Ureter (tissue), 1 donor: ENCODE measurements around the gene NEUROD2. TPM values are rescaled to one million over a fixed set of nuclear protein-coding genes. Genes with fewer than 3 reads are reported as not detected.
"Not testable (repeated sequence)": the region's sequence is repeated elsewhere in the genome, so short reads cannot be mapped to it uniquely, and the experiment has no call there.

Experiments used
- DNase-seq: peaks from one replicate; pipeline ENCODE4 v3.0.0-alpha.2; 2020; ENCODE audit warnings: low spot score
- total RNA-seq: library from RNA; stranded (reverse); gene quantifications from one replicate; pipeline ENCODE4 v1.2.4, GENCODE V29; 2023
- donor health status: DM: yes; HTN: yes; CAD: no.

The NEUROD2 gene
- total RNA-seq, 1 donor from 2014 or later, result not detected

DNA sequence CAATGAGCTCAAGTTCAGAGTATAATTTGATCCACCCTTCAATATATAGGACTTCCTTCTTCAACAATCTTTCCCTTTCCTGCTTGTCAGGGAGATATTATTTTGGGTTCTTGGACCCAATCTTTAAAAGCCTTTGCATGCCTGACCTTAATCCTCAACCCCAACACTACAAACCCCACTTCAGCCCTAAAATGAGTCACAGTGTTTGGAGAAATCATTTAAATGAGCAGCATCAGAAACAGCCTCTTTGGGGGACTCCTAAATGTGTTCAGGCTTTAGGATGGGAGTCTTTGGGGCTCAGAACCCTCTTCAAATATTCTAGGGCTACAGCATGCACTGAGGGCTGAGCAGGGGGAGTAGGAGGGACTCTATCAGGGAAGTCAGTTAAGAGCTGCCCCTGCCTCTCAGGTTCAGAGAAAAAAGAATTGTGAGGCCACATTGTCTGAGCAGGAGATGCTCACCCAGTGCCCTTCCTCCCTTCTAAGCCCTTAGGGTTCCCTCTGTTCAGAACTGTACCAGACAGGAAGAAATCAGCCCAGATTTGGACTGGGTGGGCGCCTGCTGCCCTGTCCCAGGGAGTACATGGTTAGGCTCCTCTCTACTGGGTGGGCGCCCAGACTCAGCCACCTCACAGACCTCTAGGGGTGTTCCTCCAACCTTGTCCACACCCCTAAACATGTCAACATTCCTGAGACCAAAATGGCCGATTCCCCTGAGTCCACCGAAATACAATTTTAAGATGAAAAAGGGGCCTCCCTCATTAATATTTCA is 5.0 kb downstream of the NEUROD2 start:
- no peak for DNase-seq

DNA sequence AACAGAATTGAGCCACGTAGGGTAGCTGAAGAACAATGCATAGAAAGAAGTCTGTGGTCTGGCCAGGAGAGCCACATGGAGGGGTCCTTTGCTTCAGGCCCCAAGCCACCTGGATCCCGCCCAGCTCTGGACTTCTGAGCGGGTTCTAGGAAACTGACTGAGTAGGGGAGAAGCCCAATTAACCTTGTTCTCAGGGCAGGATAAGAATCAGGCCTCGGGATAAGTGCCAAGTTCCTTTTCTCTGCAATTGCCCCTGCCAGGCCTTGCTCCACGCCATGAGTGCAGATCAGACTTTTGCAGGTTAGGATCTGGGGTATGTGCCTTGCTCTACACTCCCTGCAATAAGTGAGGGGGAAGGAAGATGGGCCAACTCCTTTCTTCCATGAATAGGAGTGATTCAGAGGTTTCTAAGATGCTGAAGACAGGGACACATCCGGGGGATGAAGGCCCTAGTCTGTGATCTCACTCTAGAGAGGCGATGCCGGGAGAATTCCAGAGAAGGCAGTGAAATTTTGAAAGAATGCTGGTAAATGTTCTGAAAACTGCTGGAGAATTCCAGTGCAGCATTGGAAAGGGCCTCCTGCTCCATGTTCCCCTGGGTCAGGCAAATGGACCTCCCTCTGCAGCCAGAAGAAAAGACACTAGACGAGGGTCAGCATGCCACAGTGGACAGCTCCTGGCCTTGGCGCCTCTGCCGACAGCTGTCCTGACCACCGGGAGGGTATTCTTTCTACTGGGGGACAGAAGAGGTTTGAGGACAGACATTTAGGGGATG is 5.8 kb downstream of the NEUROD2 start:
- DNase-seq, result no peak

DNA sequence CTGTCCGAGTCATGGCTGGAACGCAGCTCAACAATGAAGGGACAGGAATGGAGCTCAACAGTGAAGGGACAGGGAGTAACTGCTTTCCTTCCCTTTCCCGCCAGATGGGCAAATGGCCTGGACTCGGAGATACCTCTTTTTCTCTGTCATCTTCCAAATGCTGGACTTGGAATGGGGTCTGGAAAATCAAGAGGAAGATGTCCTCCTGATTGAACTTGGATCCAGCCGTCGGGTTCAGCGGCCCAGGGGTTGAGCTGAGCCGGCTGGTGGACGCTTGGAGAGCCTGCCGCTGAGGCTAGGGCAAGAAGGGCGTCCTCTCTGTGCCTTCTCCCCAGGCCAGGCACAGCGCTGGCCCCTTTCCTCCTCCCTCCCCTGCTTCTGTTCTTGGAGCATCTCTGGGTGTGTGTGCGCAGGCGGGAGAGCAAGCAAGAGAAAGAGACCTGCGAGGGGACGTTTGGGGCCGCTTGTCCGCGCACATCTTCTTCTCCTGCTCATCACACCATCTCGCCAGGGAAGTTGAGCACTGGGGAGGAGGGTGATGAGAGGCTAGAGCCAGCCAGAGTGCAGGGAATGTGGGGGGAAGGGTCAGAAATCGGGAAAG is 6.6 kb downstream of the NEUROD2 start:
- DNase-seq, result no peak

DNA sequence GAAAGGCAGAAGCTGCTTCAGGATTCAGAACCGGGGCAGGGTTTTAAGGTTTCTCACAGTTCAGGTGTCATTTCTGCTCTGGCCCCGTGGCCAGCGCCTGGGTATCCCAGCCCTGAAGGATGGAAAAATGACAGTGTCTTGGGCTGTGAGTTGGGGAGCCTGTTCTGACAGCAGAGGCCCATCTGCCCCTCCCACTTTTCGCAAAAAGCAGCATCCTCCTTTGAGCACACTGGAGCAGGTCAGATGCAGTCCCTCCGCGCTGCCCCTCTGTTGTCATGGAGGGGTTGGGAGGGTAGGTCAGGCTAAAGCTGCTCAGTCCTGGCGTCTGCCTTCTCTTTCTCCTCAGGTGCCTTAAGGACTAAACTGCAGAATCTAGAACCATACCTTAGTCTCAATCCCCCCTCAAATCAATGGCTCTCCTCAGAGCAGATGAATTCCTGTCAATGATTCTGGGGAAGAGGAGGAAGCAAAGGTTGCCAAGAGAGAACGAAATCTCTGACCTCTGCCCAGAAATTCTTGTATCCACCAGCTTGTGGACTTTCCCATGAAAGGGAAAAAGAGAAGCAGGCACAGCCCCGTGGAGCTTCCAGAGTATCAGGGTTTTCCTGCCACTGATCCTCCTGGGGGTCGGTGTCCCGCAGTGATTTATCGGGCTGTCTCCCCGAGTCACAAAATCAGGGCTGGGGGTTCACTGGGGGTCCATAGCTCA is 7.3 kb downstream of the NEUROD2 start:
- DNase-seq, result no peak

DNA sequence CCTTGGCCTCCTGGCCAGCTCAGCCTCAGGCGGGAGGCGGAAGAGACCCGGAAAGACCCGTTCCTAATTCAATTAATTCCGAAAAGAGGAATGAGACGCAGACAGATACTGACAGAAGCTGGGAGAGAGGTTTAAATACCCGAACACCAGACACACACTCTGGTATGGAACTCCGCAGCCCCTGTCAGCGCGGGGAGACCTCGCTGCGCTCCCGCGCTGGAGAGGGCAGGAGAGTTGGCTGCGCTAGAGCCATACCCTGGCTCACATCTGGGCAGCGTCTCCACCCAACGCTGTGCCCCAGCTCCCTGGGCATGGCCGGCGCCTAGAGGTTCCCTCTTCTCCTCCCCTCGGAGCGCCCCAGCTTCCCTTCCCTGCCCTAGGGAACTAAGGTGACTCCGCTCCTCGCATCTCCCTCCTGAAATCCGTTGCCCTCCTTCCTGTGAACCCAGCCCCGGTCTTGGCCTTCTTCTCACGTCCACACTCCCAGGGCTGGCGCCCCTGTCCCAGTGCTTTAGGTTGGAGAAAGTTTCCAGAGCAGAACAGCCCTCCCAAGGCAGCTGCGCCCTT is 8.0 kb downstream of the NEUROD2 start:
- no peak for DNase-seq

DNA sequence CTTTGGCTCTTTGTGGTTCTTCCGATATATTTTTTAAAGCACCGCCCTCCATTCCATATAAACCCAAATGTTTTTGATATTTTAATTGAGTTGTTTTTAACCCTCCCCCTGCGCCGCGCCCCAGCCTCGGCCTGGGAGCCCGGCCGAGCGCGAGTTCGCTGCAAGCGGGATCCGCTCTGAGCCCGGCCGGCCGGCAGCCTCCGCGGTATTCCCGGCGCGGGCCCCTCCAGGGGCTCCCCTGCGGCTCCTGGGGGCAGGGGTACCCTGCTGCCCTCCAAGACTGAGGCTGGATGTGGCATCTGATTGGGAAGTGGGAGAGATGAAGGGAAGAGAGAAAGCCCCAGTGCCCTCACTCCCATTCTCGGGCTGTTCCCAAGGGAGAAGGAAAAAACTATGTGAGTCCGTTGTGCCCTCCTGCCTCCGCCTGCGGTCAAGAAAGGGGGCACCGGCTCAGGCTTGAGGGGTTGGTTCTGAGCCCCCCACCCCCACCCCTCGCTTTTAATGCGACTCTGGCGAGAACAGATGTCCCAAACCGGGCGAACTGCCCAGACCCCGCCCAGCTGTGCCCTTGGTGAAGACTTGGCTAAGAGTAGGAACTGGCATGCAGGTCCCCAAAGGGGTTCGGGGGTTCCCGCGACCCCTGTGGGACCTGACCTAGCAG is 8.6 kb downstream of the NEUROD2 start:
- no peak for DNase-seq

DNA sequence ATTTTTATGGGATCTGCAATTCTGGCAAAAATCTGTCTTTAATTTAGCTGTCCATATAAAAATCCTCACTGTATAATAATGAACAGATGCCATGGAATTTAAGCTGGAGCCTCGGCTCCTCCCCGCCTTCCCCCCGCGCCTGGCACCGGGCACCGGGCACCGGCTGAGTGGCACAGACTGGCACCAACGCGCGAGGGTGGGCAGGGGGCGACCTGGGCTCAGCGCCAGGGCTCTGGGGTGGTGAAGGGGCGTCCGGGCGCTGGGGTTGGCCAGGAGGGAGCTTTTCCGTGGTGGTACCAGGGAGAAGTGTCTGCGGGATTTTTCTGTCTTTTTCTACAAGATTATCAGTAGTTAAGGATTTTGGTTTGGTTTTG is 9.1 kb downstream of the NEUROD2 start:
- no peak for DNase-seq

DNA sequence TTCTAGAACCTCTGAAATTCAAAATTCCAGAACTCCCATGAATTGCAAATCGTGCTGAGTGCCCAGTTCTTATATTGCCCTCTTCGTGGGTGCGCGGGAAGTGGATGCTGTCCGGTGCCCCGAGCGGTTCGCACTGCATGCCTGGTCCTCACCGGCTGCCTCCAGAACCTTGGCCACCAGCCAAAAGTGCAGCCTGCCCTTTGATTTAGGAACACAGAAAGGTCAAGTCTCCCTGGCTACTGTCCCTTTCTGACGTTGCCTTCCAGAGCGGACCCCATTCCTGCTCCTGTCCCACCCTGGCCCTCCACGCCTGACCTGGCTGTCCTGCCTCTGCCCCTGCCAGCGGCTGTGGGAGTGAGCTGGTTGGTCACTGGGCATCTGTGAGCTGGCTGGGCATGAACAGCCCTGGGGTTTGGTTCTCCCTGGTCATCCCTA is 9.7 kb downstream of the NEUROD2 start:
- DNase-seq, result no peak

DNA sequence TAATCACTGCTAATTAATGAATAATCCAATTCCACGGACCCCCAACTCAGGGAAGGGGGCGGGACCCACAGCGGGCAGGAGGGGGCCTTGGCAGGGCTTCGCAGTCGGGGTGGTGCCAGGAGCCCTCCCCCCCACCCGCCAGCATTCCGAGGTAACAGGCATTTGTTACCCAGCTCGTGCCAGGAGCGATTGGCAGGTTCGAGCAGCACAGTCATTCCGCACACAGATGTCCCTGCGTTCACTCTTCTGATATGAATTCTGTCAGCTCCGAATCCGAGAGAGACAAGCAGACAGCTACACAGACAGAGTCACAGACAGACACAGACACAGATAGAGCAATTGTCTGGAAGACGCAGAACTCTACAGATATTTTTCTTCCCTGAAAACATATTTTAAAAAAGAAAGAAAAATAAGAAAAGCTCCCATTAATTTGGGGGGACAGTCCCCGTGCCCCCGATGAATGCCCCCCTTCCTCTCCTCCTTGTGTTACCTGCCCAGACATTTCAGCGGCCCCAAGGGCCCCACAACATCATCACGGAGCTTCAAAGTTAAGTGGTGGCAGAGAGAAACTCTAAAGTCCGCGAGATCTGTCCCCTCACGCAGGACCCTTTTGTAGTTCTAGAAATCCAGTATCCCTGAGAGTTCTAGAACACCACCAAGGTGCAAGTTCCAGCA is 10.2 kb downstream of the NEUROD2 start:
- DNase-seq, result no peak

DNA sequence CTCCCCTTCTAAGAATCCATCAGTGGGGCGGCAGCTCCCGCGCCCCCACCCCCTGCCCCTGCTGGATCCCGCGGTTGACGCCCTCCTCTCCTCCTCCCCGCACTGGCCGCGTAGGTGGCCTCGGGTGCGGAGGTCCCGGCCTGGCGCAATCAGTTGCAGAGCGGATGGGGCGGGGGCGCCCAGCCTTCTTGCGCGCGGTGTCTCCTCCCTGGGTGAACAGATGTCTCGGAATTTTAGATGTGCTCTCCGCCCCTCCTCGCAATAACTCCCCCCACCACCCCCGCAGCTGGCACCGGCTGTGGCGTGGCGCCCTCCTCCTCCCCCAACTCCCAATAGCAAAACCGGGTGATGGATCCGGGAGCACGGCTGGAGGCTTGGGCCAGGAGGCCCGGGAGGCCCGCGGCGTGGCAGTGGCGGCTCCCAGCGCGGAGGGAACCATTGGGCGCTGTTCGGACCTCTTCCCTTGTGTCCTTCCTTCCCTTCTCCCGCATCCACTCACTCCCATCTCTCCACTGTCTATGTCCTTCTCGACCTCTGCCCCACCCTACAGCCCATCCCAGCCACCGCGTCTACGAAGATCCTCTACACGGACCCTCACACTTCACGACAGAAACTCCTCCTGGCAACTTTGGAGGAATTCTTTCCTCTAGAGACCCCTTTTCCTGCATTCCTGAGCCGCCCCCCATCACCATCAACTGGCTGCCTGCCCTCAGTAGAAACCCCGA is 11.0 kb downstream of the NEUROD2 start:
- no peak for DNase-seq

DNA sequence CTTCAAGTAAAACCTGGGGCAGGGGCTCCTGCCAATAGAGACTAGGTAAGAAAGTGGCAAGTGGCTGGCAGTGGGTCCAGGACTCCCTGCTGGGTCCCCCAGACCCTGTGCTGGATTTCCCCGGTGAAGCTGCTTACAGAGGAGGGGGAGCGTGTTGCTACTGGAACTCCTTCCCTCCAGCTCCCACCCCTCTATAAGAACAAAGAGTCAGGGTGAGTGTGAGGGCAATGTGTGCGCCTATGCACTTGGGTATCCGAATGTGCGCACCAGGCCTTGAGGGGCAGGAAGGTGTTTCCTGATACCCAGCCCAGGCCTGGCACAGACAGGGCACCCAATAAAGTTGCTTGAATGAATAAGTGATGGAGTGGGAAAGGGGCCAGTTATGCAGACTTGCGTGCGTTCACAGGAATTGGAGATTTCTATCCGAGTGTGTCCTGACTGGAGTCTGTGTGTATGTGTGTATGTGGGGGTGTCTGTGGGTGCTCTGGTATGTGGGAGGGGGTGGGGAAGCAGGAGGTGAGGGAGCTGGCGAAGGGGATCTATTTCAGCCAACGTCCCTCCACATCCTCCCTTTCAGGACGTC is 11.7 kb downstream of the NEUROD2 start:
- DNase-seq, result no peak

DNA sequence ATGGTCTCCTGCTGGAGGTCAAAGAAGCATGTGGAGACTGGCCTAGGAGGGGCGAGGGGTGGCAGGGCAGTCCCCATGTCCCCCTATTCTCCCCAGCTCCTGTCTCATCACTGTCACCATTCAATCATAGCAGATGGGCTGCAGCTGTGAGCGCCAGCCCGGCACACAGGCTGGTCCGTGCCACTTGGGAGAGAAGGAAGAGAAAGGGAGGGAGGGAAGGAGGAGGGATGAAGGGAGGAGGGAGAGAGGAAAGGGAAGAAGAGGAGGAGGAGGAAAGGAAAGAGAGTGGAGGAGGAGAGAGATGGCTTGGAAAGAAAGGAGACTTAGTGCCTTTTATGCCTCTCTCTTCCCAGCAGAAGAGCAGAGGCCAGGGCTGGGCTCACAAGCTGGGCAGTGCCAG is 12.4 kb downstream of the NEUROD2 start:
- DNase-seq, result no peak

DNA sequence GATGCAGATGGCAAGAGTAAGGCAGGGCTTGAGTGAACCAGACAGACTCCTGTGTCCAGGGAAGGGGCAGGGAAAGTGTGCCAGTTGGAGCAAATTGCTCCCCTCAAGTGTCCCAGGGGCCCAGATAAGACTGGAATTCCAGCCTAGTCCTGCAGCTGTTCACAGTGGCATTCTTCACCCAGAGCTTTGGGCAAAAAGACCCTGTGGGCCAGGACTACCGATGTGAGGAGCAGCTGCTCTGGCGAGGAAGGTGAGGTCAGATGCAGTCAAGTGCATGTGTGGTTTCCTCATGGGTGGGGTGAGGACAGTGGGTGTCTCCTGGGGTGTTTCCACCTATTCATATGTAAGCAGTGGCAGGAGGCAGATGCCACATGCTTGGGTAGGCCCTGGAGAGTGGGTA is 14.3 kb downstream of the NEUROD2 start:
- DNase-seq, result no peak

DNA sequence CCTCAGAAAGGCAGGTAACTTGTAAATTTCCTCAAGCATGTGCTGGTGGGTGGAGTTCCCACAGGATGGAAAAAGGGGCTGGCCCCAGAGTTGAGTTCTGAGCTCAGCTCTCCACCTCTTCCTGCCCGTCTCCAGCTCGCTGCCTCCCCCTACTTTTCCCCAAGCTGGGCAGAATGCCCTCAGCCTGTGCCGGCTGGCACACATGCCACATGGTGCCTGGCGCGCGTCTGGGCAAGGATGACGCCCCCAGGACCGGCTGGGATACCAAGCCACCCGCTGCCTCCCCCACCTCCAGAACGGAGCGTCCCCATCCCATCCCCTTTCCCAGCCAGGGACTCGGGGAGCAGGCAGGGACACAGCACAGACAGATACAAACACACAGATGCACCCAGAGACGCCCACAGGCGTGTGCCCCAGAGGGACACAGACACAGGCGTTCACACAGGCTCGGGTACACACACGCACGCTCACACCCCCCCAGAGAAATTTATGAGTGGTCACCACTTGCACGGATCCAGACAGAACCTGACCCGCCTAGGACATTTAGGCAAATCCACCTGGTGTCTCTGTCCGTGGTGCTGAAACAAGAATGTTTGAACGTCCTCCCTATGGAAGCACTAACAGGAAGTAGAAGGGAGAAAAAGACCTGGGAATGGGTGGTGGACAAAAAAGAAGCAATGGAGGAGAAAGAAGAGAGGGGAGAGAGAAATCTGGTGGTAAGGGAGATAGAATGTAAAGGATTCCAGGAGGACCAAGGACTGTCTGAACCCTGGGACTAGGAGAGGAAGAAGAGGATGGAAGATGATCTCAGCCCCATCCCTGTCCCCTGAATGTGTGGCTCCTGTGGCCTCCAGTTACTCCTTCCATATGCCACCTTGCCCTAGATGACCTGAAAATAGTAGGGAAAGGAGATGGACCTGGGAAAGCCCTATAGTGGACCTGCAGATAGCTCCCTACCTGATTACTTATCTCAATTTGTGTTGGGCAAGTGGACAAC is 15.5 kb downstream of the NEUROD2 start:
- no peak for DNase-seq

DNA sequence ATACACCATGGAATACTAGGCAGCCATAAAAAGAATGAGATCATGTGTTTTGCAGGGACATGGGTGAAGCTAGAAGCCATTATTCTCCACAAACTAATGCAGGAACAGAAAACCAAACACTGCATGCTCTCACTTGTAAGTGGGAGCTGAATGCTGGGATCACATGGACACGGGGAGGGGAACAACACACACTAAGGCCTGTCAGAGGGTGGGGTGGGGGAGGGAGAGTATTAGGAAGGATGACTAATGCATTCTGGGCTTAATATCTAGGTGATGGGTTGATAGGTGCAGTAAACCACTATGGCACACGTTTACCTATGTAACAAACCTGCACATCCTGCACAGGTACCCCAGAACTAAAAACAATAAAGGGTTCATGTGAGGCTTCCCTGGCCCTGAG is 17.5 kb downstream of the NEUROD2 start:
- DNase-seq, result not testable (repeated sequence)

DNA sequence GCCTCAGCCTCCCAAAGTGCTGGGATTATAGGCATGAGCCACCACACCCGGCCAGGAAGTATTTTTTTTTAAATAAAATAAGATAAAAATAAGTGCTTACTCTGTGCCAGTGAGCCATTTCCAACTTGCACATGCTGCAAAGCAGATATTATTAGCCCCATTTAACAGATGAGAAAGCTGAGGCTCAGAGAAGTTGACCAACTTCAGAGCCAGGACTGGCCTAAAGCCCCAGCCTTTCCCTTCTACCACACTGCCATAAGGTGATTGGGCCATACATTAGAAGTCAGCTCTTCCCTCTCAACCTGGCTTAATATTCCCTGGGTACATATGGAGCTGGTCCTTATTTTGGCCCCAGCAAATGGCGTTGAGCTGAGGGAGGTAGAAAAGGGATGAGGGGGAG is 25.1 kb downstream of the NEUROD2 start:
- DNase-seq, result no peak

DNA sequence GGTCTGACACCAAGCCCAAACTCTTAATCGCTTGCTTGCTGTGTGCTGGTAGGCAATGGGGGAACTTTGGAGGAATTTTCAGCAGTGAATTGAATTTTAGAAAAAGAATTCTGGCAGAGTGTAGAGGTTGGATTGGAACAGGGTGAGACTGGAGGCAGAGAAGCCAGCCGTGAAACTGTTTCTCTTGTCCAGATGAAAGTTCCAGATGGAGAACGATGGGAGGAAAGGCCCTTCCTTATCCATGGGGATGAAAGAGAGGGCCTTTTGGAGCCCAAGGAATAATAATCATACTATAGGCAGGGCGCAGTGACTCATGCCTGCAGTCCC is 26.0 kb downstream of the NEUROD2 start:
- no peak for DNase-seq

DNA sequence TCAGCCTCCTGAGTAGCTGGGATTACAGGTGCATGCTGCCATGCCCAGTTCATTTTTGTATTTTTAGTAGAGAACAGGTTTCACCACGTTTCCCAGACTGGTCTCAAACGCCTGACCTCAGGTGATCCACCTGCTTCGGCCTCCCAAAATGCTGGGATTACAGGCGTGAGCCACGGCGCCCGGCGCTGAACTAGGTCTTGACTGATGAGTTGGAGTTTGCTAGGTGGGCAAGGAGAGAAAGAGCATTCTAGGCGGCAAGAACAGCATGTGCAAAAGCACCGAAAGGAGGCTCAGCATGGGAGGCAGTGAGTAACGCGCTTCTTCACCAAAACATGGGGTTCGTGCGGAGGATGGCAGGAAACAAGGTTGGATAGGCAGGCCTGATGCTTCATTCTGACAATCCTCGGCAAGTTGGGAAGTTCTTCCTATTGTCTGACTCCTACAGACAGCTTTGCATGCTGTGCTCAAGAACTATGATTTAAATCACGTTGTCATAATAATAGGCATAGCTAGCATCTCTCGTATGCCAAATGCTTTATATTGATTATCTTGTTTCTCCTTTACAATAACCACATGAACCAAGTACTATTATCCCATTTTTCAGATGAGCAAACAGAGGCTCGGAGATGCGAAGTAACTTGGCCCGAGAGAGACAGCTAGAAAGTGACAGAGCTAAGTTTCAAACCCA is 26.5 kb downstream of the NEUROD2 start:
- no peak for DNase-seq
